Skeletal muscle tissue (tissue), 4 donors: ENCODE results near the gene TNRC6C. TPM values are rescaled to one million over a fixed set of nuclear protein-coding genes. Genes with fewer than 3 reads are reported as not detected.
"Not testable (repeated sequence)": the region's sequence is repeated elsewhere in the genome, so short reads cannot be mapped to it uniquely, and the experiment has no call there.

Source experiments
- H3K27ac ChIP-seq: one replicate; pipeline ENCODE4 v1.7.0; 2013; ENCODE audit warnings: mild to moderate bottlenecking, low read depth, low read length, inconsistent platforms
- H3K27me3 ChIP-seq, 3 donors: one replicate each; pipeline ENCODE4 v1.7.0; 2013; ENCODE audit warnings: low read length in 3 of 3; ENCODE audit not compliant: control insufficient read depth in 3 of 3, insufficient read depth in 3 of 3
- H3K36me3 ChIP-seq, 3 donors: one replicate each; pipeline ENCODE4 v1.7.0; 2013; ENCODE audit warnings: low read length in 3 of 3; ENCODE audit not compliant: control insufficient read depth in 3 of 3, insufficient read depth in 3 of 3
- H3K4me1 ChIP-seq, 3 donors: one replicate each; pipeline ENCODE4 v1.7.0; 2013; ENCODE audit warnings: low read length in 3 of 3, mild to moderate bottlenecking in 3 of 3; ENCODE audit not compliant: control insufficient read depth in 3 of 3, insufficient read depth in 3 of 3
- H3K4me3 ChIP-seq, 3 donors: one replicate each; pipeline ENCODE4 v1.7.0; 2013; ENCODE audit warnings: low read length in 3 of 3
- H3K9ac ChIP-seq, 3 donors: one replicate each; pipeline ENCODE4 v1.7.0; 2013; ENCODE audit warnings: low read length in 3 of 3, mild to moderate bottlenecking in 3 of 3, moderate library complexity in 2 of 3, low read depth in 1 of 3
- H3K9me3 ChIP-seq, 3 donors: one replicate each; pipeline ENCODE4 v1.7.0; 2013; ENCODE audit warnings: low read length in 3 of 3; ENCODE audit not compliant: control insufficient read depth in 3 of 3
- total RNA-seq: library from RNA; depleted of rRNA; stranded (reverse); fragments of >200 nt; gene quantifications from one replicate; pipeline ENCODE4 v1.2.3, GENCODE V29; 2014
- donor health status: Osteomylitis.

The TNRC6C gene
- total RNA-seq, 1 donor from 2014 or later = 12.5 TPM

- no peak overlapping the region for H3K4me3 ChIP-seq
- H3K9me3 ChIP-seq = no peaks in the 10 kb centered on the region
- H3K27ac ChIP-seq = no peak overlapping the region
- H3K4me1 ChIP-seq = peaks cover 8 to 10% (median 9%) of the 10 kb centered on the region in 3 donors
- no peak overlapping the region for H3K9ac ChIP-seq
- H3K36me3 ChIP-seq = peaks cover 12 to 25% (median 19%) of the 10 kb centered on the region in 3 donors
- no peaks in the 10 kb centered on the region for H3K27me3 ChIP-seq
These were observed 106.2 kb downstream of the TNRC6C start for GRCh38 chr17:78064708-78065107.

DNA sequence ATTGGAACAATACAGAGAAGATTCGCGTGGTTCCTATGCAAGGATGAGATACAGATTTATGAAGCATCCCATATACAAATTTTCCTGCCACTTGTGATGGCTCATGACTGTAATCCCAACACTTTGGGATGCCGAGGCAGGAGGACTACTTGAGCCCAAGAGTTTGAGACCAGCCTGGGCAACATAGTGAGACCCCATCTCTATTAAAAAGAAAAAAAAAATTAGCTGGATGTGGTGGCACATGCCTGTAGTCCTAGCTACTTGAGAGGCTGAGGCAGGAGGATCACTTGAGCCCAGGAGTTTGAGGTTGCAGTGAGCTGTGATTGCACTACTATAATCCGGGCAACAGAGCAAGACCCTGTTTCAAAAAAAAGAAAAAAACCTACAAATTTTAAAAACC lies 108.5 kb downstream of the TNRC6C start:
- H3K4me3 ChIP-seq, H3K9ac ChIP-seq, H3K27me3 ChIP-seq, H3K27ac ChIP-seq, H3K4me1 ChIP-seq, H3K9me3 ChIP-seq: not testable (repeated sequence)
- H3K36me3 ChIP-seq = peaks cover 20 to 45% (median 36%) of the 10 kb centered on the region in 3 donors

DNA sequence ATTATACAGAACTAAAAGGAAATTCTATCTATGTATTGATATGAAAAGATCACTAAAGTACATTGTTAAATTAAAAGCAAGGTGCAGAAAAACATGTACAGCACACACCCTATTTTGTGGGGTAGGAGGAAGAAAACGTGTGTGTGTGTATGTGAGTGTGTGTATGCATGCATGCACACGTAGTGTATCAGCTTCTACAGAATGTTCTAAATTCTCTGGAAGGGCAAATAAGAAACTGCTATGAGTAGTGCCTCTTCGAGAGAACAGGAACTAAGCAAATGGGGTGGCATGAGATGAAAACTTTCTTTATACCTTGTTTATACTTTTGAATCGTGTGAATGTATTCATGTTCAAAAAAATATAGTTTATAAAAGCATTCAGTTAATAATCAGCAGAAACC lies 111.2 kb downstream of the TNRC6C start:
- H3K4me1 ChIP-seq = no peaks in the 10 kb centered on the region
- H3K27ac ChIP-seq = no peak overlapping the region
- H3K27me3 ChIP-seq = no peaks in the 10 kb centered on the region
- H3K4me3 ChIP-seq = no peak overlapping the region
- H3K36me3 ChIP-seq = peaks cover 43 to 71% (median 63%) of the 10 kb centered on the region in 3 donors
- no peak overlapping the region for H3K9ac ChIP-seq
- H3K9me3 ChIP-seq = no peaks in the 10 kb centered on the region

DNA sequence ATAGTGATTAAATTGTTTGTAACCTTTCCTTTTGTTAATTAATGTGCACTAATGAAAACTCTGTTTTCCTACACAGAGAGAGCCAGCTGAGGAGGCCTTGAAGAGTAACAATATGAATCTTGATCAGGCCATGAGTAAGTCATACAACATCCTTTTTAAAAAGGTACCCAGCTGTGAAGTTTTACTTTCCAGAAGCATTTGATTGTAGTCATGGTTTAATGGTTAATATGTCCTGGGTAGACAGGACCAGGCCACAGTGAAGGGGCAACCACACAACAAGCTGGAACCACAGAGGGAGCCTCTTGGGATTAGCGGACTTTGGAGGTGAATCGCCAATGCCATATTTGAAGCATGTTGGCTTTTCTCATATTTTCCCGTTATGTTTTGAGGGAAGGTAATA lies 114.5 kb downstream of the TNRC6C start:
- no peaks in the 10 kb centered on the region for H3K9me3 ChIP-seq
- no peak overlapping the region for H3K4me3 ChIP-seq
- no peak overlapping the region for H3K9ac ChIP-seq
- H3K4me1 ChIP-seq = no peaks in the 10 kb centered on the region
- no peak overlapping the region for H3K27ac ChIP-seq
- H3K36me3 ChIP-seq = peaks cover 60 to 88% (median 78%) of the 10 kb centered on the region in 3 donors
- no peaks in the 10 kb centered on the region for H3K27me3 ChIP-seq

GRCh38 chr17:78075011-78075410 lies 116.5 kb downstream of the TNRC6C start:
- no peaks in the 10 kb centered on the region for H3K27me3 ChIP-seq
- no peaks in the 10 kb centered on the region for H3K9me3 ChIP-seq
- peaks cover 66 to 90% (median 86%) of the 10 kb centered on the region in 3 donors for H3K36me3 ChIP-seq
- H3K4me3 ChIP-seq = no peak overlapping the region
- no peak overlapping the region for H3K9ac ChIP-seq
- peaks cover 0 to 6% (median 2%) of the 10 kb centered on the region in 3 donors for H3K4me1 ChIP-seq
- no peak overlapping the region for H3K27ac ChIP-seq

- Histone ChIP-seq H3K36me3 (peaks cover 69 to 88% (median 82%) of the 10 kb centered on the region in 3 donors), H3K27ac (no peak overlapping the region), H3K4me3 (no peak overlapping the region), H3K27me3 (no peaks in the 10 kb centered on the region), H3K9ac (no peak overlapping the region), H3K9me3 (no peaks in the 10 kb centered on the region), H3K4me1 (peaks cover 0 to 6% (median 2%) of the 10 kb centered on the region in 3 donors)
These were observed 117.0 kb downstream of the TNRC6C start for GRCh38 chr17:78075545-78075944.

DNA sequence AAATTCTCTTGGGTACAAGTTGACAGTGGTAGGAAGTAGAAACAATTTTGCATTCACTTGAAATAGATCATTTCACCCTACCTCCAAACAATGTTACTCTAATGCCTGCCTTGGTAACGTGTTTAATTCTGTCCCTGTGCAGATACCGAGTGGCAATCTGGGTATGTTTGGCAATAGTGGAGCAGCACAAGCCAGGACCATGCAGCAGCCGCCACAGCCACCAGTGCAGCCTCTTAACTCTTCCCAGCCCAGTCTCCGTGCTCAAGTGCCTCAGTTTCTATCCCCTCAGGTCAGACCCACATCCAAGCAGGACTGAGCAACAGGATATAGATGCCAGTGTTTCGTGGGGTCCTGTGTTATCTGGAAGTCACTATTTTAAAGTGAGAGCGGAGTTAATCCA lies 120.8 kb downstream of the TNRC6C start:
- Histone ChIP-seq H3K9ac (no peak overlapping the region), H3K4me1 (peaks cover 3 to 24% (median 11%) of the 10 kb centered on the region in 3 donors), H3K9me3 (no peaks in the 10 kb centered on the region), H3K36me3 (peaks cover 50 to 74% (median 56%) of the 10 kb centered on the region in 3 donors), H3K4me3 (no peak overlapping the region), H3K27ac (peak overlapping the region; percentile 31), H3K27me3 (no peaks in the 10 kb centered on the region)

DNA sequence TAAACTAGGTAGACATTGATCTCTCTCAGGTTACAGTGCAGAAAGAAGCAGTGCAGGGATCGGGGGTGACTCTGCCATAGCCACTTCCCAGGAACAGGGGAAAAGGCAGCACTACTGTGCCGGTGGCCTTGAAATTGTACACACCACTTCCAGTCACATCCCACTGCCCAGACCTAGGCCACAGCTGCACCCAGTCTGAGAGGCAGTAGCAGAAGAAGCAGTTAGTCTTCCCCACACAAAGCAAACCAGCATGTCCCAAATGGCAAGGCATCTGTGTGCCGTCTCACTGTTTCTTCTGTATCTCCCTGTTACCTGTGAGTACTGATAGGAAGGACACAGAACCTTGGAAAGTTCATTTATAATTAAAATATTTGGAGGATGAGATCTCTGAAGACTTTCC lies 123.0 kb downstream of the TNRC6C start:
- H3K36me3 ChIP-seq = peaks cover 35 to 63% (median 49%) of the 10 kb centered on the region in 3 donors

GRCh38 chr17:78082355-78082872 lies 123.9 kb downstream of the TNRC6C start:
- H3K36me3 ChIP-seq = peaks cover 37 to 63% (median 48%) of the 10 kb centered on the region in 3 donors

More for the DNA sequence above, 123.0 kb downstream of the TNRC6C start:
- peak overlapping the region in 2 of 3 donors; percentile 30 to 51 for H3K9ac ChIP-seq
- no peaks in the 10 kb centered on the region for H3K9me3 ChIP-seq
- peaks cover 3 to 24% (median 11%) of the 10 kb centered on the region in 3 donors for H3K4me1 ChIP-seq
- H3K27ac ChIP-seq = peak overlapping the region; percentile 56
- H3K4me3 ChIP-seq = no peak overlapping the region
- H3K27me3 ChIP-seq = no peaks in the 10 kb centered on the region

GRCh38 chr17:78082988-78083387 lies 124.5 kb downstream of the TNRC6C start:
- Histone ChIP-seq H3K9me3 (no peaks in the 10 kb centered on the region), H3K4me3 (no peak overlapping the region), H3K36me3 (peaks cover 36 to 63% (median 48%) of the 10 kb centered on the region in 3 donors), H3K27me3 (no peaks in the 10 kb centered on the region), H3K27ac (peak overlapping the region; percentile 56), H3K9ac (peak overlapping the region in 1 of 3 donors; percentile 55), H3K4me1 (peaks cover 3 to 24% (median 11%) of the 10 kb centered on the region in 3 donors)

More at GRCh38 chr17:78082355-78082872, 123.9 kb downstream of the TNRC6C start:
- peak overlapping the region in 1 of 3 donors; percentile 55 for H3K9ac ChIP-seq
- H3K4me3 ChIP-seq, H3K27me3 ChIP-seq, H3K9me3 ChIP-seq: not testable (repeated sequence)
- H3K27ac ChIP-seq = peak overlapping the region; percentile 56
- H3K4me1 ChIP-seq = peaks cover 3 to 24% (median 11%) of the 10 kb centered on the region in 3 donors
